A673 (cell line): ENCODE data around the gene OR2F2.

Source experiments
- CTCF ChIP-seq: fragments of 300-800, 200-600 bp; sonication (generic); conservative IDR thresholded peaks from 2 replicates; pipeline ENCODE4 v1.5.1; 2017; ENCODE audit warnings: low read depth, mild to moderate bottlenecking, antibody characterized with exemption, low read length, moderate library complexity, mixed read lengths
- EZH2 ChIP-seq: fragments of 200-600 bp; sonication (generic); IDR thresholded peaks from 2 replicates; pipeline ENCODE4 v1.6.1; 2017; ENCODE audit warnings: borderline replicate concordance, low read depth, mild to moderate bottlenecking, mixed read lengths, antibody characterized with exemption, low read length; ENCODE audit not compliant: poor library complexity, severe bottlenecking

- TF ChIP-seq CTCF (no peak), EZH2 (no peak)
These were observed 3.3 kb upstream of the OR2F2 start for GRCh38 chr7:143931739-143932138.
